HG03175 (cell line): ENCODE measurements around the gene MTARC2.

Source experiments
- ATAC-seq: cut with Tn5 transposase; IDR thresholded peaks from one replicate; pipeline ENCODE4 v1.9.1; 2021; ENCODE audit warnings: mild to moderate bottlenecking, moderate library complexity; ENCODE audit not compliant: unreplicated experiment

MTARC2 gene

DNA sequence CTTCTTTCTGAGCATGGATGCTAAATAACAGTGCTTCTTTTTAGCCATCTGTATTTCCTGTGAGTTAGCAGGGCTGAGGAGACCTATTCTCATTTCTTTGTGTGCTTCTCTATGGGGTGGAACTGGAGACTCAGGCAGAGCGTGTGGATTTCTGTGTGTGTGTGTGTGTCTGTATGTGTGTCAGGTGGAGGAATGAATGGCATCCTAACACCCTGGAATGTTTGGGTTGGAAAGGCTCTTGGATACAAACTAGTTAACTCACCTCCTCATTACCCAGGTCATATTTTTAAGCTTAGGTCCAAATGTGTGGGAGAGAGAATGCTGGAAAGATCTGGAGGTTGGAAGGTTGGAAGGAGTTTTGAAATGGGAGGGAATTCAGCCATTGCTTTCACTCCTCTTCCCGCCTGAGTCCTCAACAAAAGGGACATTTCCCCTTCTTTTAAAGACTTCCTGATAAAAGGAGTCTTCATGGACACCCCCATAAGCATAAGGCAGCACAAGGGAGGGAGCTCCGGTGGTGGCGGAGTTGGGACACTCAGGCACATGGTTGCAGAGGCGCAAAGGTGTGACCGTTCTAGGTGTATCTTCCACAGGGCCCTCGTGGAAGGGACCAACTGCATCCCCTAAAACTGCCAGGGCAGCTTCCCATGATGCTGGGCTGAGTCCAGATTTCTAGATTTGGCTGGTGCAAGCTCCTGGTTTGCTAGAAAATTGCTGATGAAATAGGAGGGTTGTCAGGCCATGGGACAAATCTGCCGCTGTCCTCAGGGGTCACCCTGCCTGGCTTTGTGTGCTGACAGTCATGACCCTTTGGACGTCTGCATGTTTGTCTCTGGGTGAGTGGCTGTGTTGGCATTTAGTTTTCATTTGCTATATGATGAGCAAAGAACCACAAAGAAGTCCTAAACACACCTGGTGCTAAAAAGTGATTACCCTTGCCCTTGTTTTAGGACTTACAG, 76.2 kb downstream of the MTARC2 start:
- ATAC-seq, result no peak

DNA sequence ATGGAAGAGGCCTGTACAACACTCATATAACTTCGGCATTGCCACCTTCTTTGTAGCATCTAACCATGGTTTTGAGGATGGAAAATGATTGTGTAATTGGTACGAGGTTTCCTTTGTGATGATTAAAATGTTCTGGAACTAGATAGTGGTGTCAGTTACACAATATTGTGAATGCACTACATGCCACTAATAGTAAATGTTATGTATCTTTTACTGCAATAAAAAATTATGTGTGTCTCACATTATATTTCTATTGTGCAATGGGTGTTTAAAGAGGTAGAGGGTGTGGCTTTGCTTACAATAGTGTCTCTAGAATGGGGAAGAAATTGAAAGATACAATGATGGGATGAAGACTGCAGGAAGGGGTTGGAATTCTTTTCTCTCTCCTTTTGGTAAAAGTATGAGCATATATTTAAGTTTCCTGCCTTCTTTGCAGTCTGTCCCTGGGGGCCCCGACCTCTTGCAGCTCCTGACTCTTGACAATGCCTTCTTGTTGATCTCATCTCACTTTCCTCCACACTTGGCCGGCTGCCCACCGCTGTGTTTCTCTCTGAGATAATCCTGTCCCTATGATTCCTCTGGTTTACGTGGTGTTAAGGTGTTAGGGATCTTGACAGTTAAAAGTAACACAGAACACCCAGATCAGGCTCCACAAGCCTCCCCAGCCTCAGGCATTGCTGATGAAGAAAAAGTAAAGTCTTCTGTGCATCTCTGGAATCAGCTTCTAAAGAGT, 77.9 kb downstream of the MTARC2 start:
- ATAC-seq, result no peak

DNA sequence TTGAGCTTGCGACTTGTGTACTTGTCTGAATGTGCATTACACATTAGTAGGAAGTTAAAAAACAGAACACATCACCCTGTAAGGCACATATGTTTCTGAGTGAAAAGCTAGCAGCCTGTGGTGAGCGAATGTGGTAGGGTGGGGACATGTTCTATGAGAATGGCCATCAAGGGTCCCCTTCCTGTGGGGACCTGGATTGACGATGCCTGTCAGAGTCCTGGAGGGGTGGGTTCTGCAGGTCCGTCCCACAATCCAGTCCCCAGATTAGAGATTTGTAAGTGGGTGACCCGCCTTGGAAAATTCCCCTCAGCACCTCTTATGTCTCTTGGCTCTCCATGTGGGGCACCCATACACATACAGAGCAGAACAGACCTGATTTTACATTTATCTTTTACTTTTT, 78.6 kb downstream of the MTARC2 start:
- no peak for ATAC-seq

DNA sequence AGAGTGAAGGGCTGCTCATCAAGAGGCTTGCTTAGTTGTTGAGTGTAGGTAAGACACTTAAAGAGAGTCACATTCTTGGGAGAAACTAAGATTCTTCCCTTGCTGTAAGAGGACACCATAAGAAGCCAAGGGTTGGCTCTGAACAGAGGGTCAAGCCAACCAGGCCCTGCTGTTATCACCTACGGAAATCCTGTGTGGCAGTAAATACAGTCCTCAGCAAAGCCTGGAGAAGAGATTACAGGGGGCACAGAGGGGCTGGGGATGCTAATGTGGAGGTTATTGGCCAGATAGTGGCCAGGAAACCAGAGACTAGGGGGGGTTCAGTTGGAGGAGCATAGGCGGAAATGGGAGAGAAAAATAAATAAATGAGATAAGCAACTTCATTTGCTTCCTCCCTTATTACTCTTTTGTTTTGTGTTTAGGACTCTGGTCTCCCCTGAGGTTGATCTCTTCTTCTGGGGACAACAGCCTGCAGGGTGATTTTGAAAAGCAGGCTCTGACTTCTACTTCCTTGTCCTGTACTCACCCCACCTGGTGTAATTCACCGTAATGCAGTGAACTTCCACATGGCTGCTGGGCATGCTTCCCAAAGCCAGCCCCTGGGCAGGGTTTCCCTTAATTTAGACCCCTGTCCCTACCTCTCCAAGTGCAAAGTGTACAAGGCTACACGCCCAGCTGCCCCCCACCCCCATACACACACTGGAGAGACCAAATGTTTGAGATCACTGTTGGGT, 79.5 kb downstream of the MTARC2 start:
- ATAC-seq, result no peak

DNA sequence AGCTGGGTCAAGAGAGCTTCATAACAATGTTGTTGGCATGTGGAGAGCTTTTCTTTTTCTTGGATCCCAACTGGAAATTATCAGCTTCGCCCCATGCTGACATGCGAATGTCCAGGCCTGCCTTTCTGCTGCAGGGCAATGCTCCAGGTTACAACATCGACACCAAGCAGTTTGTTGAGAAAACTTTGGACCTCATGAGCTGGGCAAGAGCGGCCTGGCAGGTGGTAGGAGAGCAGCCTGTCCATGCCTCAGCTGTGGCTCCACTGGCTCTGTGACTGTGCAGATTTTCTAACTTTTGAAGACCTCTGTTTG, 80.0 kb downstream of the MTARC2 start:
- ATAC-seq, result no peak

DNA sequence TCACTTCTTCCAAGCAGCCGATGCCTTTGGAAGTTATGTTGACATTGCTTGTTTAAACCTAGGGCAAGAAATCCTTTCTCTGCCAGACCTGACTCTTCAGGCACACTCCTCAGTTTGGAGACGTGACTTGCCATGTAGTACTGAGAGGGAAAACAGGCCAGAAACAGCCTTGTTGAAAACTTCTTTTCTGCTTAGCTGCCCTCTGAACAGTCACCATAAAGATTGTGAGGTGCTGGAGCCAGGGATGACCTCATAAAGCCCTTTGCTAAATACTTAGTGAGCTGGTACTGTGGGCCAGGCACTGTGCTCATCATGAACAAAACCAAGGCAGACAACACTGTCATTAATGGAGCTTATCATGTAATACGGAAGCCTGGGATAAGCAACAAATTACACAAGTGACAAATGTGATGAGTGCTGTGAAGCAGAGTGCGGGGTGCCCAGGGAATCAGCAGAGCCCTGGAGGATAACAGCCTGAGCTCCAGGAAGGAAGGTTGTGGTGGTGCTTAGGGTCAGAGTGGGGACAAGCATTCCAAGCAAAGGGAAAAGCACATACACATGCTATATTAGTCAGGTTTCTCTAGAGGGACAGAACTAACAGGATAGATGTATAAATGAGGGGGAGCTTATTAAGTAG, 80.9 kb downstream of the MTARC2 start:
- no peak for ATAC-seq

DNA sequence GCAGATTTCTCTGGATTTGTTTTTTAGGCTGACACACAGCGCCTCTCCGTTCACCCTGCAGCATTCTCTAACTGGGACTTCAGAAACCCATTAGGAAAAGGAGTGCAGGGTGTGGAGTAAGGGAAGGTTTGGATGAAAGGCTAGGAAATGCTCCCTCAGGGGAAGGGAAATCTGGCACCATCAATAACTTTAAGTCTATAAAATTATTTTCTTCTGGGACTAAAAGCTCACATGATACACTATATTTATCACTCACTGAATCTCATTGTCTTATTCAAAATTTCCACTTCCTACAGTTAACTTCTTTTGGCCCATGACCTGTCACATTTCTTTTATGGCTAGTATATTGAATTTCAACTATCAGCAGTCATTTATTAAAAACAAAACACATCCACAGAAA, 85.3 kb downstream of the MTARC2 start:
- no peak for ATAC-seq
